MM.1S (cell line): ENCODE data around the gene ROBO2.

ENCODE experiments used
- EZH2 ChIP-seq: fragments of 300-600 bp; sonication (generic); optimal IDR thresholded peaks from 2 replicates; pipeline ENCODE3; 2017; ENCODE audit warnings: low read depth, mild to moderate bottlenecking, antibody characterized with exemption, low read length, mixed read lengths
- TF ChIP-seq, protein P1 (sequence below): fragments of 300-600 bp; sonication (generic); IDR thresholded peaks from 2 replicates; pipeline ENCODE4 v1.5.1; 2016; ENCODE audit warnings: antibody characterized with exemption, low read length, mixed read lengths

DNA sequence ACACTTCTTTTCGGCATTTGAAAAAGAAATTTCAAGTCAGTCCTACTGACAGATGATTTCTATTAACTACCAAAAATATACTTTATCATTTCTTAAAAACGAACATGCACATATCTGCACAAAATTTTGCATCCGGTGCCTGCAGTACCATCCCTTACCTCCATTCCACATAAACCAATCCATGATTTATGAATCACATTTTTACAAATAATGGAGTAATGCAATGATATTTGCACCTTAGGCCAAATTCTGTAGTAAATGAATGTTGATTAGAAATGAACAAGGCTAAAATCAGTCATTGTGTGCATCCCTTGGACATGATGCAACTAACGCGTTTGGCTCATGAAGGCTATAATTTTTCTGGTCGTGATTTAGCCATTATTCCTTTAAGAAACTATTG is 46.5 kb downstream of the ROBO2 start:
- TF ChIP-seq, protein P1, sequence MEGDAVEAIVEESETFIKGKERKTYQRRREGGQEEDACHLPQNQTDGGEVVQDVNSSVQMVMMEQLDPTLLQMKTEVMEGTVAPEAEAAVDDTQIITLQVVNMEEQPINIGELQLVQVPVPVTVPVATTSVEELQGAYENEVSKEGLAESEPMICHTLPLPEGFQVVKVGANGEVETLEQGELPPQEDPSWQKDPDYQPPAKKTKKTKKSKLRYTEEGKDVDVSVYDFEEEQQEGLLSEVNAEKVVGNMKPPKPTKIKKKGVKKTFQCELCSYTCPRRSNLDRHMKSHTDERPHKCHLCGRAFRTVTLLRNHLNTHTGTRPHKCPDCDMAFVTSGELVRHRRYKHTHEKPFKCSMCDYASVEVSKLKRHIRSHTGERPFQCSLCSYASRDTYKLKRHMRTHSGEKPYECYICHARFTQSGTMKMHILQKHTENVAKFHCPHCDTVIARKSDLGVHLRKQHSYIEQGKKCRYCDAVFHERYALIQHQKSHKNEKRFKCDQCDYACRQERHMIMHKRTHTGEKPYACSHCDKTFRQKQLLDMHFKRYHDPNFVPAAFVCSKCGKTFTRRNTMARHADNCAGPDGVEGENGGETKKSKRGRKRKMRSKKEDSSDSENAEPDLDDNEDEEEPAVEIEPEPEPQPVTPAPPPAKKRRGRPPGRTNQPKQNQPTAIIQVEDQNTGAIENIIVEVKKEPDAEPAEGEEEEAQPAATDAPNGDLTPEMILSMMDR, result no peak
- TF ChIP-seq EZH2, result no peak
